H1 (cell line): ENCODE results near the gene PRSS12. TPM values are rescaled to one million over a fixed set of nuclear protein-coding genes. Genes with fewer than 3 reads are reported as not detected.

ENCODE experiments used
- CHD2 ChIP-seq: IDR thresholded peaks from 2 replicates; pipeline ENCODE4 v1.6.1; 2012; ENCODE audit warnings: low read length, improper control_type of control experiment
- CHD7 ChIP-seq: fragments of 300-600 bp; sonication (generic); IDR thresholded peaks from 2 replicates; pipeline ENCODE4 v1.7.1; 2012; ENCODE audit warnings: low read length, moderate library complexity, mild to moderate bottlenecking, inconsistent platforms; ENCODE audit not compliant: insufficient replicate concordance
- JUND ChIP-seq: IDR thresholded peaks from 2 replicates; pipeline ENCODE4 v1.6.1; 2011; ENCODE audit warnings: mild to moderate bottlenecking, improper control_type of control experiment, low read length
- KDM1A ChIP-seq: fragments of 200-600, 300-600 bp; sonication (generic); IDR thresholded peaks from 2 replicates; pipeline ENCODE4 v1.7.1; 2016; ENCODE audit warnings: mild to moderate bottlenecking, low read length, borderline replicate concordance
- KDM4A ChIP-seq: IDR thresholded peaks from one replicate; pipeline ENCODE4 v1.7.1; 2012; ENCODE audit warnings: low read depth, mild to moderate bottlenecking, moderate library complexity, low read length, inconsistent platforms; ENCODE audit not compliant: severe bottlenecking
- MAFK ChIP-seq: IDR thresholded peaks from 2 replicates; pipeline ENCODE4 v1.6.1; 2012; ENCODE audit warnings: low read depth, mild to moderate bottlenecking, improper control_type of control experiment, low read length
- POU5F1 ChIP-seq: IDR thresholded peaks from 2 replicates; pipeline ENCODE4 v1.6.1; 2011; ENCODE audit warnings: low read depth, mild to moderate bottlenecking, low read length, moderate library complexity
- SIRT6 ChIP-seq: IDR thresholded peaks from one replicate; pipeline ENCODE4 v1.7.1; 2012; ENCODE audit warnings: low read length, inconsistent platforms
- polyA plus RNA-seq, 7 experiments: library from polyadenylated mRNA; depleted of rRNA in 3 of 7; stranded (reverse) in 5 of 7; unstranded in 2 of 7; fragments of >200 nt in 5 of 7; fragments of 200-250 nt in 2 of 7; gene quantifications; 1 replicate in 5 of 7; 2 replicates in 1 of 7; 4 replicates in 1 of 7; pipeline versions ENCODE4 v1.2.1 to v1.2.3, GENCODE V29; 2011 to 2013; ENCODE audit warnings: missing spikeins in 2 of 7, mixed read lengths in 2 of 7
- total RNA-seq: library from RNA; stranded (reverse); fragmentation: NEBNext Ultra II Directional; extraction: Animal tissue kit (Norgen Biotek cat#: 25700); gene quantifications from 2 replicates; pipeline ENCODE4 v1.2.1, GENCODE V29; 2021
- TF ChIP-seq, protein P1 (sequence below): IDR thresholded peaks from 2 replicates; pipeline ENCODE4 v1.6.1; 2012; ENCODE audit warnings: inconsistent platforms

The PRSS12 gene
- total and polyA plus RNA-seq, 2 of the 8 experiments (the other 6 are each of a cell fraction or from before 2014, with no cell fraction given), result 2.6 to 9.3 TPM

- TF ChIP-seq JUND (no peak), KDM1A (no peak), POU5F1 (no peak), CHD2 (no peak), KDM4A (peak; percentile 38), CHD7 (no peak), SIRT6 (no peak), MAFK (no peak)
- TF ChIP-seq, protein P1, sequence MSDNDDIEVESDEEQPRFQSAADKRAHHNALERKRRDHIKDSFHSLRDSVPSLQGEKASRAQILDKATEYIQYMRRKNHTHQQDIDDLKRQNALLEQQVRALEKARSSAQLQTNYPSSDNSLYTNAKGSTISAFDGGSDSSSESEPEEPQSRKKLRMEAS, result peak; percentile 48
Measured at GRCh38 chr4:118352843-118353533, at the start of gene PRSS12 (continued).
